Urinary bladder (tissue), 4 donors: ENCODE data around the gene SCUBE3. TPM values are rescaled to one million over a fixed set of nuclear protein-coding genes. Genes with fewer than 3 reads are reported as not detected.

Experiments used
- DNase-seq: peaks from one replicate; pipeline ENCODE4 v3.0.0-alpha.2; 2015; ENCODE audit errors: extremely low spot score
- H3K27ac ChIP-seq: one replicate; pipeline ENCODE4 v1.5.1; 2013; ENCODE audit warnings: low read depth, mild to moderate bottlenecking, moderate library complexity
- H3K36me3 ChIP-seq: one replicate; pipeline ENCODE4 v1.6.1; 2013; ENCODE audit warnings: mild to moderate bottlenecking, moderate library complexity; ENCODE audit not compliant: insufficient read depth
- H3K4me1 ChIP-seq: one replicate; pipeline ENCODE4 v1.6.1; 2013; ENCODE audit warnings: mild to moderate bottlenecking, moderate library complexity; ENCODE audit not compliant: insufficient read depth
- H3K4me3 ChIP-seq: one replicate; pipeline ENCODE4 v1.5.1; 2013; ENCODE audit warnings: low read depth, low read length
- WGBS: extraction: QIAGEN DNeasy Blood & Tissue Kit; methylation state at CpG from one replicate; pipeline ENCODE4 v1.1.7; 2013; 5-methylcytosine and 5-hydroxymethylcytosine counted together
- polyA plus RNA-seq: library from polyadenylated mRNA; stranded (reverse); fragments of 200-250 nt; gene quantifications from one replicate; pipeline ENCODE4 v1.2.3, GENCODE V29; 2013
- total RNA-seq: library from RNA; depleted of rRNA; stranded (reverse); fragments of >200 nt; gene quantifications from one replicate; pipeline ENCODE4 v1.2.3, GENCODE V29; 2014
- donor health status: healthy with polysubstance abuse.
- donor health status: healthy.

Gene SCUBE3
- total and polyA plus RNA-seq, 2 donors: 3.9 to 8.4 TPM

DNA sequence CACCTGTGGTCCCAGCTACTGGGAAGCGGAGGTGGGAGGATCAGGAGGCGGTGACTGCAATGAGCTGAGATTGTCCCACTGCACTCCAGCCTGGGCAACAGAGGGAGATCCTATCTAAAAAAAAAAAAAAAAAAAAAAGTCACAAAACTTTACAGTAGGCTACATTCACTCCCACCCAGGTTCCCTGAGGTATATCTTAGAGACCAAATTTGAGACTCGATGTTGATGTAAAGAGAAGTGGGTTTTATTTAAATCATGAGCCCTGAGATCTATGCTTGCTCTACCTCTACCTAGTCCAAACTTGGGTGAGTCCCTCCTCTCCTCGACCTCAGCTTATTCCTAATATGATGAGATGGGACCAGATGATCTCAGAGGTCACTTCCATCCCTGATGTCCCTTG is 75.1 kb downstream of the SCUBE3 start:
- Histone ChIP-seq H3K4me3 (no peak overlapping the region), H3K27ac (no peak overlapping the region), H3K36me3 (peaks cover 9% of the 10 kb centered on the region), H3K4me1 (no peaks in the 10 kb centered on the region)
- 75% methylated on average over 4 of the region's 4 CpGs for WGBS
- no peak for DNase-seq

GRCh38 chr6:35291491-35291890 is 77.7 kb downstream of the SCUBE3 start:
- no peak for DNase-seq
- 96% methylated on average over 13 of the region's 13 CpGs for WGBS
- peaks cover 12% of the 10 kb centered on the region for H3K36me3 ChIP-seq
- no peaks in the 10 kb centered on the region for H3K4me1 ChIP-seq
- no peak overlapping the region for H3K27ac ChIP-seq
- H3K4me3 ChIP-seq: no peak overlapping the region

- H3K36me3 ChIP-seq: peaks cover 12% of the 10 kb centered on the region
- WGBS: 84% methylated on average over 15 of the region's 15 CpGs
- no peaks in the 10 kb centered on the region for H3K4me1 ChIP-seq
- no peak overlapping the region for H3K27ac ChIP-seq
- no peak overlapping the region for H3K4me3 ChIP-seq
- no peak for DNase-seq
These were observed 78.7 kb downstream of the SCUBE3 start for GRCh38 chr6:35292494-35292893.

DNA sequence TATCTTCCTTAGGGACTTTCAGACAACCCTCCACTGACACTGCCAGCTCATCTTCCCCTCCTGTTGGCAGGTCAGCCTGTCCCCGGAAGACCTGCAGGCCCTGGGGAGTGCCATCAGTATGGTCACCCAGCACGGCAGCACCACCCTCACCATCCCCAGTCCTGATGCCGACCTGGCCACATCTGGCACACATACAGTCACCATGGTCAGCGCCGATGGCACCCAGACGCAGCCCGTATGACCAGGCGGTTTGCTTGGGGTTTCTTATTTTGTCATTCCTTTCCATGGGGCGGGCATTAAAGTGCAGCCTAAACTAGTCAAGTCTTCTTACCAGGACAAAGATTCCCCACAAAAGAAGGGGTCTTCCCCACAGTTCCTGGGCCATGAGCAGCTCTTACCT is 79.9 kb downstream of the SCUBE3 start:
- 94% methylated on average over 9 of the region's 9 CpGs for WGBS

GRCh38 chr6:35294308-35294945 is 80.7 kb downstream of the SCUBE3 start:
- no peak for DNase-seq
- no peaks in the 10 kb centered on the region for H3K4me1 ChIP-seq
- H3K4me3 ChIP-seq: no peak overlapping the region
- WGBS: 61% methylated on average over 10 of the region's 10 CpGs
- no peak overlapping the region for H3K27ac ChIP-seq
- H3K36me3 ChIP-seq: peaks cover 6% of the 10 kb centered on the region

More for the DNA sequence above, 79.9 kb downstream of the SCUBE3 start:
- H3K4me3 ChIP-seq: no peak overlapping the region
- H3K27ac ChIP-seq: no peak overlapping the region
- no peak for DNase-seq
- H3K36me3 ChIP-seq: peaks cover 6% of the 10 kb centered on the region
- H3K4me1 ChIP-seq: no peaks in the 10 kb centered on the region

GRCh38 chr6:35295036-35295435 is 81.3 kb downstream of the SCUBE3 start:
- whole genome bisulfite sequencing: 98% methylated on average over 2 of the region's 2 CpGs
- H3K4me1 ChIP-seq: no peaks in the 10 kb centered on the region
- H3K36me3 ChIP-seq: peaks cover 6% of the 10 kb centered on the region
- H3K4me3 ChIP-seq: no peak overlapping the region
- no peak overlapping the region for H3K27ac ChIP-seq
- DNase-seq: no peak

DNA sequence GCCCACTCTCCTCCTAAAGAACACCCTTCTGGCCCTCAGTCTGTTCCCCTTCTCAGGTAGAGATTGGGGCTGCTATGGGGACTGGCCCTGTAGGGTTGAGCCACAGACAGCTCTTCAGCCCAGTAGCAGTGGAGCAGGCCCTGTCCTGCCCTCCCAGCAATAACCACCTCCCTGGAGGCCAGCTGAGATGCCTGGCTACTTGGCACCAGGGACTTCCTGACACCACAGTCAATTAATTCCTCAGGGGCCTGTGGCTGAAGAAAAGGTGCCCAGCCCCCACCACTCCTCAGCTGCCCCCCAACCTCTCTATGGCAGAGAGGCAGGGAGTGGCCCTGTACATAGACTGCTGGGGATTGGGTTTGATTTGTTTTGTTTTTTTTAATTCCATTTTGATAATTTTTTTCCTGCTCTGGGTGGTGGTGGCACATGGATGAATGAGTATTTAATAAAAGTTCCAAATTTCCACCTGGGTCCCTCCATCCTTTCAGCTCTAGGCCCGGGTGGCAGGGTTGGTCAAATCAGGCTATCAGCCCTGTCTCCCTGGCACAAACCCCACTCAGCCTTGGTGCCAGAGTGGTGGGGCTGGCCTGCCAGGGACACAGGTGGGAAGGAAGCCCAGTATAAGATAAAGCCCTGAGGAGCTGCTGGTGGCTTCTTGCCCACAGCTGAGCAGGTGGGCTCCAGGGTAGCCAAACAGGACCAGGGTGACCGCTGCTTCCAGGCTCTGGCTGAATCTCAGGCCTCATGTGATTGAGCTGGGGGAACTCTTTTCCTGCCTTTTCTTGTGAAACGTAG is 82.0 kb downstream of the SCUBE3 start:
- no peak overlapping the region for H3K27ac ChIP-seq
- H3K36me3 ChIP-seq: peaks cover 5% of the 10 kb centered on the region
- DNase-seq: no peak

GRCh38 chr6:35296931-35297600 is 83.3 kb downstream of the SCUBE3 start:
- 54% methylated on average over 6 of the region's 6 CpGs for WGBS
- Histone ChIP-seq H3K4me1 (no peaks in the 10 kb centered on the region), H3K27ac (no peak overlapping the region), H3K4me3 (no peak overlapping the region), H3K36me3 (peaks cover 3% of the 10 kb centered on the region)
- no peak for DNase-seq

More for the DNA sequence above, 82.0 kb downstream of the SCUBE3 start:
- no peak overlapping the region for H3K4me3 ChIP-seq
- no peaks in the 10 kb centered on the region for H3K4me1 ChIP-seq
- 57% methylated on average over 3 of the region's 3 CpGs for WGBS

DNA sequence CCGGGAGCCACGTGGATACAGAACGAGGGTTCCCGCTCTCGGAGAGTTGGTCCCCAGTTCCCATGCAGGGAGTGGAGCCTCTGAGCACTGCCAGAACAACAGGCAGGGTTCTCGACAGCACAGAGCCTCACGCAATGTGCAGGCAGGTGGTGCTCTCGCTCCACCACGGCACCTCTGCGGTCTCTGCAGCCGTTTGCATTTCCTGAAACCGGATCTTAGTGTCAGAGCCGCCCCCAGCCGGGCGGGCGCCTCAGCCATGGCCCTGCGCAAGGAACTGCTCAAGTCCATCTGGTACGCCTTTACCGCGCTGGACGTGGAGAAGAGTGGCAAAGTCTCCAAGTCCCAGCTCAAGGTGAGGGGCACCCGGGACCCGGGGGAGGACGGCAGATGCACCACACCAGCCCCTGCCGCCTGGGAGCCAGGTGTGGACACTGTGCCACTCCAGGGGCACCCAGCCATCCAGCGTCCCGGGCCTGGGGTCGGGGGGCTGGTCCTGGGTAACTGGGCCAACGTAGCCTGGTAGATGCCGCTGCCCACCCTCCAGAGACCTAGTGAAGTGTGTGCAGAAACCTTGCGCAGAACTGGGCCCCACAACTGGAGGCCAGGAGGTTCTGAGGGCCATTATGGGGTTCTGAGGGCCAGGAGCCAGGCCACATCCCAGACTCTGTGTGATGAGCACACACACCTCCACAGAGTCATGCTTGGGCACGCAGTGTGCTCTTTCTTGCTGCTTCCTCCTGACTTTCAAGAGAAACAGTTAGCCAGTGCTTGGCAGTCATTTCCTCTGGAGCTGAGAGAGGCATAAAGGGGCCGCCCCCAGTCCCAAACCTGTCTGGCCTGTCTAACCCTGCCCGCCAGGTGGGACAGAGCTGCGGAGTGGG is 84.1 kb downstream of the SCUBE3 start, which contains the start of gene DEF6:
Gene DEF6 (plus strand): TSS at position 218 of the 881 bp plus-strand sequence. CDS start 39 bp downstream, at position 257.
- 23% methylated on average over 35 of the region's 35 CpGs for WGBS
- H3K27ac ChIP-seq: peak within 1 kb of the TSS; percentile 77
- H3K4me3 ChIP-seq: peak within 1 kb of the TSS; percentile 34
- peak; percentile 56 for DNase-seq
- peaks cover 3% of the 10 kb centered on the region for H3K36me3 ChIP-seq
- H3K4me1 ChIP-seq: no peaks in the 10 kb centered on the region

DNA sequence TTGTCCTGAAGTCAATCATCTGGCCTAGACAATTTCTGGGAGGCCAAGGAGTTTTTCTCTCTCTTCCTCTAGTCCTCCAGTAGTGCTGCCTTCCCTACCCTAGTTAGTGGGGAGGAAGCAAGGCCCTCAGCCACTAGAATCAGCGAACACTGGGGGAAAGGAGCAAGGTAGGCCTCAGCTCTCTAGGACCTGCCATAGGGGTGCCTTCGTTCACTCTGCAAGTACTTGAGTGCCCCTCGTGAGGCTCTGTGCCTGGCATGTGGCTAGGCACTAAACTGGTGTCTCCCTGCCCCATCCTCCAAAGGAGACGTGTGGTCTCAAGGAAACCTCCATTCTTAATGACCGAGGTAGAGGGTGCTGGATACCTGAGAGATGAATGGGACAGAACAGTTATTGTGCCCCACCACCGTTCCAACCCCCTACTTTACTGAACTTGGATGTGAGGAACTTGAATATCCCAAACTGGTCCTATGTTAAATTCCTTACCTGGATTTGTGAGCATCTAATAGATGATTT is 84.9 kb downstream of the SCUBE3 start:
- Histone ChIP-seq H3K4me1 (no peaks in the 10 kb centered on the region), H3K4me3 (peak overlapping the region; percentile 34)

DNA sequence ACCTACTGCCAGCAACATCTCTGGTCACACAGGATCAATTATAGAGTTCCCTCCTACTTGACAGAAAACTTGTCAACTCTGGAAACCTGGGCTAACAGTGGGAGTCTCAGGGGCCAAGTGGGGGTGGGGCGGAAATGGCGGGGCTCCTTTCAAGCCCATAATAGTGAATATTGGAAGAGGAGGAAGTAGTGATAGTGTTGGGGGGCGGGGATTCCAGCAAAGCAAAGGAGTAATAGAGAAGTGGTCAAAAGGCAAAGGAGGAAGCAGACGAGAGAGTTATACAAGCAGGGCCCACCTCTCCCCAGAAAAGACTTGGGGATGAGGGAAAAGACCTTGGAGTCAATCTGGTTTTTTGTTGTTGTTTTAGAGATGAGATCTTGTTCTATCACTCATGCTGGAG is 85.9 kb downstream of the SCUBE3 start:
- WGBS: 82% methylated on average over 4 of the region's 4 CpGs
- no peak overlapping the region for H3K4me3 ChIP-seq
- peaks cover 3% of the 10 kb centered on the region for H3K36me3 ChIP-seq
- H3K4me1 ChIP-seq: no peaks in the 10 kb centered on the region
- H3K27ac ChIP-seq: no peak overlapping the region
- DNase-seq: no peak

More for the DNA sequence above, 84.9 kb downstream of the SCUBE3 start:
- WGBS: 85% methylated on average over 6 of the region's 6 CpGs
- Histone ChIP-seq H3K27ac (no peak overlapping the region), H3K36me3 (peaks cover 3% of the 10 kb centered on the region)
- DNase-seq: no peak

DNA sequence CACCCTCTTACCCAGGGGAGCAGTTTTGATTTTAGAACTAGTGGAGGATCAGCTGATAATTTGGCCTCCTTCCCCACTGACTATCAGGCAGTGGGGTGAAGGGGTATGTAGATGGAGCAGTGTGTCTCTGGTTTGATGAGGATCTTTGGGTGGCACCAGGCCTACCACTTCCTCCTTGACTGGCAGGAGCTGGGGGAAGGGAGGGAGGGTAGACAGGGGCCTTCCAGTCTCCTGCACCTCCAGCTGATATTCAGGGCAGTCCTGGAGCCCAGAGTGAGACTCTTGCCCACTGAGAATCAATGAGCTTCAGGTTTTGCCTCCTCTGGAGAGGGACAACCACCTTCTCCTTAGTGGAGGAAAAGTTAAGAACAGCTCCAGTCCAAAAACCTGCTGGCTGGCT is 87.1 kb downstream of the SCUBE3 start:
- Histone ChIP-seq H3K27ac (no peak overlapping the region), H3K4me1 (no peaks in the 10 kb centered on the region), H3K4me3 (no peak overlapping the region), H3K36me3 (no peaks in the 10 kb centered on the region)
- no peak for DNase-seq
